ENCODE measurements around the gene XKR7. TPM values are rescaled to one million over a fixed set of nuclear protein-coding genes. Genes with fewer than 3 reads are reported as not detected.

Gene XKR7
- total RNA-seq, 3 donors from 2014 or later (not counting 1 experiment from before 2014, with no cell fraction given), result not detected

GRCh38 chr20:31933698-31934097 lies 34.3 kb upstream of the XKR7 start:
- Mint-ChIP-seq H3K4me3 (no peak overlapping the region), H3K27ac (no peak overlapping the region), H3K4me1 (no peaks in the 10 kb centered on the region), H3K36me3 (no peaks in the 10 kb centered on the region), H3K27me3 (ENCODE audit: low read depth in 2 of 2) (peaks cover 4 to 8% of the 10 kb centered on the region in 2 donors), H3K9me3 (no peaks in the 10 kb centered on the region)
- no peak for DNase-seq
- H3K4me1 ChIP-seq (ENCODE audit: control insufficient read depth, insufficient read depth, low read length), result no peaks in the 10 kb centered on the region
- no peak overlapping the region for H3K27ac ChIP-seq (ENCODE audit: low read length)
- intact Hi-C loops (cut with micrococcal nuclease), result no loop called here
- no peak overlapping the region for H3K4me3 ChIP-seq (ENCODE audit: low read length)
- no peak for TF ChIP-seq CTCF (IDR thresholded peaks at IDR 0.05)
- no peak for ATAC-seq
- H3K27me3 ChIP-seq (ENCODE audit: control insufficient read depth, insufficient read depth, low read length), result no peaks in the 10 kb centered on the region
- WGBS (ENCODE audit: insufficient coverage), result 91% methylated on average over 10 of the region's 10 CpGs
- H3K36me3 ChIP-seq (ENCODE audit: control insufficient read depth, insufficient read depth, low read length), result no peaks in the 10 kb centered on the region
- H3K9me3 ChIP-seq (ENCODE audit: control insufficient read depth, insufficient read depth, low read length), result no peaks in the 10 kb centered on the region

- ATAC-seq, result no peak
- 90% methylated on average over 14 of the region's 14 CpGs for WGBS (ENCODE audit: insufficient coverage)
These were observed 33.5 kb upstream of the XKR7 start for GRCh38 chr20:31934491-31934890.

GRCh38 chr20:31934968-31935764 lies 32.8 kb upstream of the XKR7 start:
- Histone ChIP-seq H3K9me3 (ENCODE audit: control insufficient read depth, insufficient read depth, low read length) (no peaks in the 10 kb centered on the region), H3K4me1 (ENCODE audit: control insufficient read depth, insufficient read depth, low read length) (no peaks in the 10 kb centered on the region), H3K27me3 (ENCODE audit: control insufficient read depth, insufficient read depth, low read length) (no peaks in the 10 kb centered on the region), H3K36me3 (ENCODE audit: control insufficient read depth, insufficient read depth, low read length) (no peaks in the 10 kb centered on the region), H3K4me3 (ENCODE audit: low read length) (no peak overlapping the region), H3K27ac (ENCODE audit: low read length) (no peak overlapping the region)
- DNase-seq, result no peak
- ATAC-seq, result no peak
- H3K36me3 Mint-ChIP-seq, result no peaks in the 10 kb centered on the region
- intact Hi-C loops (cut with micrococcal nuclease), result no loop called here
- no peak for TF ChIP-seq CTCF (IDR thresholded peaks at IDR 0.05)
- no peak overlapping the region for H3K4me3 Mint-ChIP-seq
- no peak overlapping the region for H3K27ac Mint-ChIP-seq
- WGBS (ENCODE audit: insufficient coverage), result 82% methylated on average over 7 of the region's 8 CpGs
- H3K27me3 Mint-ChIP-seq (ENCODE audit: low read depth in 2 of 2), result peaks cover 0 to 8% of the 10 kb centered on the region in 2 donors
- no peaks in the 10 kb centered on the region for H3K4me1 Mint-ChIP-seq
- no peaks in the 10 kb centered on the region for H3K9me3 Mint-ChIP-seq

More at GRCh38 chr20:31934491-31934890, 33.5 kb upstream of the XKR7 start:
- Mint-ChIP-seq H3K27ac (no peak overlapping the region), H3K36me3 (no peaks in the 10 kb centered on the region), H3K27me3 (ENCODE audit: low read depth in 2 of 2) (peaks cover 0 to 8% of the 10 kb centered on the region in 2 donors), H3K9me3 (no peaks in the 10 kb centered on the region), H3K4me3 (no peak overlapping the region), H3K4me1 (no peaks in the 10 kb centered on the region)
- H3K9me3 ChIP-seq (ENCODE audit: control insufficient read depth, insufficient read depth, low read length), result no peaks in the 10 kb centered on the region
- H3K4me1 ChIP-seq (ENCODE audit: control insufficient read depth, insufficient read depth, low read length), result no peaks in the 10 kb centered on the region
- no peaks in the 10 kb centered on the region for H3K36me3 ChIP-seq (ENCODE audit: control insufficient read depth, insufficient read depth, low read length)
- H3K4me3 ChIP-seq (ENCODE audit: low read length), result no peak overlapping the region
- intact Hi-C loops (cut with micrococcal nuclease), result no loop called here
- no peak for DNase-seq
- no peaks in the 10 kb centered on the region for H3K27me3 ChIP-seq (ENCODE audit: control insufficient read depth, insufficient read depth, low read length)
- TF ChIP-seq CTCF (IDR thresholded peaks at IDR 0.05), result no peak
- H3K27ac ChIP-seq (ENCODE audit: low read length), result no peak overlapping the region

DNA sequence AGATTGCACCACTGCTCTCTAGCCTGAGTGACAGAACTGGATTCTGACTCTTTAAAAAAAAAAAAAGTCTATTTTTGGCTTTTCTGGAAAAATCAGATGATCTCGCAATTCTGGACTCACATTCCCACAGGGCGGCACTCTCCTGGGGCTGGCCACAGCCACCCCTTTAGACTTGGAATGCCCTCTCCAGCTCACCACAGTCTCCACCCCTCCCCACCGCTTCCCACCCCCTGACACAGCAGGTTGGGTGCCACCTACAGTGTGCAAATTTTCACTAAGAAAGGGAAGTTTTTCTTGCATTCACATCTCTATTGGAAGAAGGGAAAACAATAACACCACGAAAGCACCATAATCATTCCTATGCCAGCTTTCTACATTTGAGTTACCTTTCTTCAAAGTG lies 31.5 kb upstream of the XKR7 start:
- 82% methylated on average over 3 of the region's 4 CpGs for WGBS (ENCODE audit: insufficient coverage)
- no peak for TF ChIP-seq CTCF (IDR thresholded peaks at IDR 0.05)
- Histone ChIP-seq H3K4me1 (ENCODE audit: control insufficient read depth, insufficient read depth, low read length) (no peaks in the 10 kb centered on the region), H3K9me3 (ENCODE audit: control insufficient read depth, insufficient read depth, low read length) (no peaks in the 10 kb centered on the region), H3K4me3 (ENCODE audit: low read length) (no peak overlapping the region), H3K27ac (ENCODE audit: low read length) (no peak overlapping the region), H3K27me3 (ENCODE audit: control insufficient read depth, insufficient read depth, low read length) (no peaks in the 10 kb centered on the region), H3K36me3 (ENCODE audit: control insufficient read depth, insufficient read depth, low read length) (no peaks in the 10 kb centered on the region)
- DNase-seq, result no peak
- no peak overlapping the region for H3K4me3 Mint-ChIP-seq
- H3K27me3 Mint-ChIP-seq (ENCODE audit: low read depth in 2 of 2), result peaks cover 0 to 2% of the 10 kb centered on the region in 2 donors
- intact Hi-C loops (cut with micrococcal nuclease), result no loop called here
- no peaks in the 10 kb centered on the region for H3K4me1 Mint-ChIP-seq
- no peak overlapping the region for H3K27ac Mint-ChIP-seq
- no peaks in the 10 kb centered on the region for H3K36me3 Mint-ChIP-seq
- no peaks in the 10 kb centered on the region for H3K9me3 Mint-ChIP-seq
- no peak for ATAC-seq
